H1 (cell line): ENCODE results near the gene CRY1. TPM values are rescaled to one million over a fixed set of nuclear protein-coding genes. Genes with fewer than 3 reads are reported as not detected.

Experiments used
- CTCF ChIA-PET: fragments of 300-600 bp; sonication (Branson Sonifier 250); formaldehyde crosslinking; loops from one replicate; lab custom pipeline; 2021; ENCODE audit not compliant: partially characterized antibody; lab: Charles Lee
- POLR2A ChIA-PET: fragments of 300-600 bp; sonication (Branson Sonifier 250); formaldehyde crosslinking; loops from one replicate; lab custom pipeline; 2021; ENCODE audit warnings: inconsistent platforms; ENCODE audit not compliant: partially characterized antibody; lab: Charles Lee
- DNase-seq, 2 experiments: peaks; one replicate each; pipeline versions ENCODE4 v3.0.0 to v3.0.0-alpha.2; 2010 to 2022; ENCODE audit warnings: low spot score in 2 of 2, low read depth in 1 of 2, mixed read lengths in 1 of 2
- FAIRE-seq: peaks from 2 replicates; lab custom pipeline; 2011; peaks lifted over from hg19 to GRCh38; lab: Jason Lieb, UNC
- H2AFZ ChIP-seq: 2 replicates; pipeline ENCODE4 v1.8.1; 2012; ENCODE audit warnings: low read length, inconsistent platforms
- H2AK5ac ChIP-seq: 2 replicates; pipeline ENCODE4 v1.6.1; 2013; ENCODE audit warnings: low read depth, low read length
- H2BK120ac ChIP-seq: replicated peaks from 2 replicates; pipeline ENCODE3; 2013; ENCODE audit warnings: low read depth, low read length, inconsistent platforms
- H2BK12ac ChIP-seq: 2 replicates; pipeline ENCODE4 v1.6.1; 2013; ENCODE audit warnings: low read depth, low read length
- H2BK15ac ChIP-seq: 2 replicates; pipeline ENCODE4 v1.6.1; 2013; ENCODE audit warnings: low read length
- H2BK20ac ChIP-seq: 2 replicates; pipeline ENCODE4 v1.6.1; 2013; ENCODE audit warnings: low read length
- H2BK5ac ChIP-seq: 2 replicates; pipeline ENCODE4 v1.6.1; 2013; ENCODE audit warnings: low read depth, low read length
- H3K14ac ChIP-seq: 2 replicates; pipeline ENCODE4 v1.6.1; 2013; ENCODE audit warnings: inconsistent platforms; ENCODE audit not compliant: insufficient read length
- H3K18ac ChIP-seq: 2 replicates; pipeline ENCODE4 v1.6.1; 2013; ENCODE audit warnings: low read length; ENCODE audit errors: extremely low read depth
- H3K23ac ChIP-seq: 2 replicates; pipeline ENCODE4 v1.6.1; 2013; ENCODE audit warnings: inconsistent platforms; ENCODE audit not compliant: insufficient read length
- H3K23me2 ChIP-seq: 2 replicates; pipeline ENCODE4 v1.6.1; 2013; ENCODE audit warnings: low read depth, low read length
- H3K27ac ChIP-seq: 2 replicates; pipeline ENCODE4 v1.6.1; 2011; ENCODE audit warnings: low read depth, low read length, inconsistent platforms
- H3K27me3 ChIP-seq, 4 experiments: replicated peaks in 1 of 4; 1 replicate in 1 of 4; 2 replicates in 3 of 4; pipeline versions ENCODE4 v1.6.1 to v1.8.1; 2011 to 2013; ENCODE audit warnings: low read length in 3 of 4, mild to moderate bottlenecking in 3 of 4, inconsistent platforms in 2 of 4, mixed read lengths in 2 of 4, moderate library complexity in 1 of 4; ENCODE audit not compliant: control insufficient read depth in 3 of 4, insufficient read depth in 3 of 4; ENCODE audit errors: extremely low read depth in 1 of 4
- H3K36me3 ChIP-seq, 4 experiments: 2 replicates each; pipeline versions ENCODE4 v1.6.1 to v1.8.1; 2011 to 2013; ENCODE audit warnings: mild to moderate bottlenecking in 4 of 4, low read length in 3 of 4, moderate library complexity in 2 of 4, control low read depth in 1 of 4, inconsistent platforms in 1 of 4; ENCODE audit not compliant: insufficient read depth in 4 of 4, control insufficient read depth in 2 of 4
- H3K4ac ChIP-seq: replicated peaks from 2 replicates; pipeline ENCODE3; 2013; ENCODE audit warnings: low read length, low read depth, mixed read lengths, inconsistent platforms; ENCODE audit not compliant: insufficient read length
- H3K4me1 ChIP-seq, 4 experiments: replicated peaks in 1 of 4; 1 replicate in 1 of 4; 2 replicates in 3 of 4; pipeline versions ENCODE4 v1.6.1 to v1.8.1; 2011 to 2013; ENCODE audit warnings: low read length in 3 of 4, inconsistent platforms in 2 of 4, mixed read lengths in 1 of 4; ENCODE audit not compliant: insufficient read depth in 4 of 4, control insufficient read depth in 3 of 4
- H3K4me2 ChIP-seq, 2 experiments: 2 replicates each; pipeline versions ENCODE4 v1.6.1 to v1.8.1; 2011 to 2013; ENCODE audit warnings: low read depth in 2 of 2, low read length in 2 of 2, control low read depth in 1 of 2, inconsistent platforms in 1 of 2, mild to moderate bottlenecking in 1 of 2; ENCODE audit not compliant: insufficient read depth in 1 of 2
- H3K4me3 ChIP-seq, 4 experiments: fragments of 200-600, 300-600 bp in 1 of 4; sonication (generic), shearing (Covaris generic), sonication (Bioruptor Twin) in 1 of 4; 2 replicates each; pipeline versions ENCODE4 v1.5.1 to v1.8.1; 2011 to 2016; ENCODE audit warnings: low read length in 4 of 4, low read depth in 3 of 4, control low read depth in 2 of 4, inconsistent platforms in 2 of 4, mild to moderate bottlenecking in 2 of 4, mixed read lengths in 1 of 4, moderate library complexity in 1 of 4; ENCODE audit not compliant: insufficient read depth in 2 of 4; ENCODE audit errors: extremely low read depth in 1 of 4
- H3K56ac ChIP-seq: replicated peaks from 2 replicates; pipeline ENCODE3; 2013; ENCODE audit warnings: low read depth, mild to moderate bottlenecking, mixed read lengths, low read length, inconsistent platforms; ENCODE audit not compliant: insufficient read length
- H3K79me1 ChIP-seq: 2 replicates; pipeline ENCODE4 v1.6.1; 2013; ENCODE audit warnings: low read depth, low read length, control low read depth
- H3K79me2 ChIP-seq, 2 experiments: 2 replicates each; pipeline versions ENCODE4 v1.6.1 to v1.8.1; 2012 to 2013; ENCODE audit warnings: low read length in 2 of 2, mild to moderate bottlenecking in 2 of 2, inconsistent platforms in 1 of 2; ENCODE audit not compliant: insufficient read depth in 2 of 2, control insufficient read depth in 1 of 2
- H3K9ac ChIP-seq, 4 experiments: replicated peaks in 1 of 4; 1 replicate in 1 of 4; 2 replicates in 3 of 4; pipeline versions ENCODE4 v1.6.1 to v1.8.1; 2011 to 2013; ENCODE audit warnings: low read depth in 3 of 4, low read length in 3 of 4, control low read depth in 2 of 4, mild to moderate bottlenecking in 2 of 4, moderate library complexity in 2 of 4, inconsistent platforms in 1 of 4; ENCODE audit errors: extremely low read depth in 1 of 4
- H3K9me3 ChIP-seq, 2 experiments: 2 replicates each; pipeline versions ENCODE4 v1.6.1 to v1.8.1; 2012 to 2013; ENCODE audit warnings: mild to moderate bottlenecking in 2 of 2, moderate library complexity in 2 of 2, control low read depth in 1 of 2, inconsistent platforms in 1 of 2, low read depth in 1 of 2, low read length in 1 of 2, mixed read lengths in 1 of 2; ENCODE audit not compliant: insufficient read depth in 2 of 2
- H4K20me1 ChIP-seq, 2 experiments: replicated peaks in 1 of 2; 2 replicates each; pipeline versions ENCODE3 to v1.8.1; 2011 to 2013; ENCODE audit warnings: inconsistent platforms in 2 of 2, low read length in 2 of 2, mild to moderate bottlenecking in 1 of 2; ENCODE audit not compliant: insufficient read depth in 2 of 2, control insufficient read depth in 1 of 2
- H4K5ac ChIP-seq: 2 replicates; pipeline ENCODE4 v1.6.1; 2013; ENCODE audit warnings: low read length, low read depth, mixed read lengths, inconsistent platforms; ENCODE audit not compliant: insufficient read length
- H4K8ac ChIP-seq: 2 replicates; pipeline ENCODE4 v1.8.0; 2013; ENCODE audit warnings: mild to moderate bottlenecking, moderate library complexity, low read length, inconsistent platforms; ENCODE audit not compliant: insufficient read depth; ENCODE audit errors: extremely low read depth
- H4K91ac ChIP-seq: replicated peaks from 2 replicates; pipeline ENCODE3; 2013; ENCODE audit warnings: low read length, mixed read lengths, inconsistent platforms; ENCODE audit not compliant: insufficient read length
- CHD1 ChIP-seq: IDR thresholded peaks from 2 replicates; pipeline ENCODE4 v1.6.1; 2012; ENCODE audit warnings: low read depth, low read length, improper control_type of control experiment
- E2F6 ChIP-seq: IDR thresholded peaks from 2 replicates; pipeline ENCODE4 v1.6.1; 2012; ENCODE audit warnings: inconsistent platforms
- EZH2 ChIP-seq: fragments of 200-600 bp; sonication (generic); IDR thresholded peaks from 2 replicates; pipeline ENCODE4 v1.7.1; 2012; ENCODE audit warnings: low read depth, mild to moderate bottlenecking, moderate library complexity, low read length, inconsistent platforms; ENCODE audit not compliant: severe bottlenecking
- HDAC2 ChIP-seq, 2 experiments: fragments of 300-600 bp in 1 of 2; sonication (generic) in 1 of 2; IDR thresholded peaks; 2 replicates each; pipeline ENCODE4 v1.6.1; 2011 to 2012; ENCODE audit warnings: low read depth in 2 of 2, low read length in 2 of 2, mild to moderate bottlenecking in 2 of 2, moderate library complexity in 2 of 2, borderline replicate concordance in 1 of 2, inconsistent platforms in 1 of 2
- HDAC6 ChIP-seq: IDR thresholded peaks from one replicate; pipeline ENCODE4 v1.7.1; 2012; ENCODE audit warnings: low read depth, mild to moderate bottlenecking, inconsistent platforms, low read length, moderate library complexity
- JUND ChIP-seq: IDR thresholded peaks from 2 replicates; pipeline ENCODE4 v1.6.1; 2011; ENCODE audit warnings: mild to moderate bottlenecking, improper control_type of control experiment, low read length
- KDM4A ChIP-seq: IDR thresholded peaks from one replicate; pipeline ENCODE4 v1.7.1; 2012; ENCODE audit warnings: low read depth, mild to moderate bottlenecking, moderate library complexity, low read length, inconsistent platforms; ENCODE audit not compliant: severe bottlenecking
- POLR2A ChIP-seq, 2 experiments: IDR thresholded peaks; 1 replicate in 1 of 2; 2 replicates in 1 of 2; pipeline ENCODE4 v1.6.1; 2011; ENCODE audit warnings: low read depth in 2 of 2, low read length in 2 of 2, mild to moderate bottlenecking in 2 of 2; ENCODE audit errors: control extremely low read depth in 1 of 2
- RAD21 ChIP-seq, 2 experiments: IDR thresholded peaks in 1 of 2; conservative IDR thresholded peaks in 1 of 2; 2 replicates each; pipeline ENCODE4 v1.6.1; 2011; ENCODE audit warnings: low read depth in 2 of 2, low read length in 2 of 2, improper control_type of control experiment in 1 of 2, inconsistent platforms in 1 of 2, mild to moderate bottlenecking in 1 of 2, moderate library complexity in 1 of 2
- SIRT6 ChIP-seq: IDR thresholded peaks from one replicate; pipeline ENCODE4 v1.7.1; 2012; ENCODE audit warnings: low read length, inconsistent platforms
- SP1 ChIP-seq: IDR thresholded peaks from 2 replicates; pipeline ENCODE4 v1.6.1; 2011; ENCODE audit warnings: low read depth, low read length
- SP4 ChIP-seq: IDR thresholded peaks from 2 replicates; pipeline ENCODE4 v1.6.1; 2012; ENCODE audit warnings: low read length, inconsistent platforms
- SRF ChIP-seq: IDR thresholded peaks from 2 replicates; pipeline ENCODE4 v1.6.1; 2011; ENCODE audit warnings: mild to moderate bottlenecking, low read depth, low read length, moderate library complexity
- ZNF274 ChIP-seq: IDR thresholded peaks from 2 replicates; pipeline ENCODE4 v1.7.0; 2012; ENCODE audit warnings: low read length, borderline replicate concordance; ENCODE audit errors: extremely low read depth
- WGBS, 2 experiments: shearing (Covaris generic) in 1 of 2; methylation state at CpG; one replicate each; pipeline versions ENCODE4 v1.1.6 to v1.1.7; 2013 to 2015; ENCODE audit warnings: low lambda C conversion rate in 2 of 2, mixed read lengths in 2 of 2, inconsistent platforms in 1 of 2, low coverage in 1 of 2, missing lambda C conversion rate in 1 of 2; ENCODE audit not compliant: insufficient replicate concordance in 2 of 2, insufficient coverage in 1 of 2, insufficient read length in 1 of 2; ENCODE audit errors: extremely low coverage in 1 of 2, missing lambda C conversion rate in 1 of 2; 5-methylcytosine and 5-hydroxymethylcytosine counted together
- polyA plus RNA-seq, 7 experiments: library from polyadenylated mRNA; depleted of rRNA in 3 of 7; stranded (reverse) in 5 of 7; unstranded in 2 of 7; fragments of >200 nt in 5 of 7; fragments of 200-250 nt in 2 of 7; gene quantifications; 1 replicate in 5 of 7; 2 replicates in 1 of 7; 4 replicates in 1 of 7; pipeline versions ENCODE4 v1.2.1 to v1.2.3, GENCODE V29; 2011 to 2013; ENCODE audit warnings: missing spikeins in 2 of 7, mixed read lengths in 2 of 7
- total RNA-seq: library from RNA; stranded (reverse); fragmentation: NEBNext Ultra II Directional; extraction: Animal tissue kit (Norgen Biotek cat#: 25700); gene quantifications from 2 replicates; pipeline ENCODE4 v1.2.1, GENCODE V29; 2021

Gene CRY1
- total and polyA plus RNA-seq, 2 of the 8 experiments (the other 6 are each of a cell fraction or from before 2014, with no cell fraction given) = 13.6 to 25.1 TPM

GRCh38 chr12:106957583-106957982 lies 135.8 kb downstream of the CRY1 start:
- Histone ChIP-seq H3K27ac (no peak overlapping the region), H3K9me3 (no peaks in the 10 kb centered on the region), H4K91ac (no peak overlapping the region), H3K36me3 (no peaks in the 10 kb centered on the region), H4K5ac (no peak overlapping the region), H3K4me3 (peak overlapping the region in 1 of 4 experiments; percentile 76; a peak in 2 of 8 replicates), H3K4me1 (0 out of 7 replicates have a peak, but pooled peaks cover 0 to 3% (median 0%) of the 10 kb centered on the region in 4 experiments), H2BK120ac (no peak overlapping the region), H3K9ac (no peak overlapping the region), H3K23me2 (peaks cover 12% of the 10 kb centered on the region), H2BK5ac (no peak overlapping the region), H3K4me2 (peak overlapping the region; percentile 82 to 84; a peak in 2 of 4 replicates), H3K14ac (no peak overlapping the region), H4K8ac (no peak overlapping the region), H3K18ac (no peak overlapping the region), H2BK12ac (no peak overlapping the region), H2AK5ac (no peak overlapping the region), H2BK20ac (no peak overlapping the region), H3K79me1 (no peaks in the 10 kb centered on the region; the same call in 1 of the 2 replicates), H4K20me1 (peaks cover 0 to 2% of the 10 kb centered on the region in 2 experiments), H3K27me3 (peaks cover 0 to 12% (median 8%) of the 10 kb centered on the region in 4 experiments; a peak in 6 of 7 replicates), H2AFZ (no peak overlapping the region), H3K4ac (no peak overlapping the region), H3K23ac (no peak overlapping the region), H3K79me2 (peaks cover 0 to 13% of the 10 kb centered on the region in 2 experiments; a peak in 2 of 4 replicates), H2BK15ac (no peak overlapping the region), H3K56ac (no peak overlapping the region)
- FAIRE-seq (no peak), DNase-seq (no peak)
- ChIA-PET POLR2A (interaction anchor here (0.5 to 1.4 kb wide), 2 partner anchors 13 to 48 kb away, joined by 4 read pairs; no protein-coding TSS in a partner anchor), CTCF (no interaction called here)
- TF ChIP-seq E2F6 = no peak
- TF ChIP-seq SIRT6 = no peak
- no peak for TF ChIP-seq SP1
- no peak for TF ChIP-seq SP4
- TF ChIP-seq HDAC6 = no peak
- no peak for TF ChIP-seq KDM4A
- TF ChIP-seq ZNF274 = no peak
- no peak for TF ChIP-seq JUND
- TF ChIP-seq HDAC2 (IDR thresholded peaks at IDR 0.05; ENCODE audit: borderline replicate concordance in 1 of 2, low read depth in 2 of 2, low read length in 2 of 2) = no peak
- no peak for TF ChIP-seq EZH2
- TF ChIP-seq RAD21 (IDR thresholded peaks at IDR 0.05 in 1 of 2, conservative IDR thresholded peaks at IDR 0.05 in 1 of 2; ENCODE audit: low read depth in 2 of 2, low read length in 2 of 2) = no peak
- no peak for TF ChIP-seq CHD1
- no peak for TF ChIP-seq POLR2A (IDR thresholded peaks at IDR 0.05; ENCODE audit: control extremely low read depth in 1 of 2, low read depth in 2 of 2, low read length in 2 of 2)
- no peak for TF ChIP-seq SRF
- WGBS, 2 experiments = 87% methylated on average over 1 of the region's 1 CpG; no CpG with 5 or more reads in 1 of the 2 experiments
